Measurements from ENCODE around the gene MGMT.

GRCh38 chr10:129703287-129704137 lies 236.5 kb downstream of the MGMT start:
- TF ChIP-seq CTCF (IDR thresholded peaks at IDR 0.05) (no peak), POLR2A (IDR thresholded peaks at IDR 0.05) (no peak)

Data from testis (tissue), 2 donors.